ENCODE measurements around the gene KRTAP4-12. TPM values are rescaled to one million over a fixed set of nuclear protein-coding genes. Genes with fewer than 3 reads are reported as not detected.
"Not testable (repeated sequence)": the region's sequence is repeated elsewhere in the genome, so short reads cannot be mapped to it uniquely, and the experiment has no call there.

KRTAP4-12 gene
- total and polyA plus RNA-seq, 7 experiments from 2014 or later, result not detected

DNA sequence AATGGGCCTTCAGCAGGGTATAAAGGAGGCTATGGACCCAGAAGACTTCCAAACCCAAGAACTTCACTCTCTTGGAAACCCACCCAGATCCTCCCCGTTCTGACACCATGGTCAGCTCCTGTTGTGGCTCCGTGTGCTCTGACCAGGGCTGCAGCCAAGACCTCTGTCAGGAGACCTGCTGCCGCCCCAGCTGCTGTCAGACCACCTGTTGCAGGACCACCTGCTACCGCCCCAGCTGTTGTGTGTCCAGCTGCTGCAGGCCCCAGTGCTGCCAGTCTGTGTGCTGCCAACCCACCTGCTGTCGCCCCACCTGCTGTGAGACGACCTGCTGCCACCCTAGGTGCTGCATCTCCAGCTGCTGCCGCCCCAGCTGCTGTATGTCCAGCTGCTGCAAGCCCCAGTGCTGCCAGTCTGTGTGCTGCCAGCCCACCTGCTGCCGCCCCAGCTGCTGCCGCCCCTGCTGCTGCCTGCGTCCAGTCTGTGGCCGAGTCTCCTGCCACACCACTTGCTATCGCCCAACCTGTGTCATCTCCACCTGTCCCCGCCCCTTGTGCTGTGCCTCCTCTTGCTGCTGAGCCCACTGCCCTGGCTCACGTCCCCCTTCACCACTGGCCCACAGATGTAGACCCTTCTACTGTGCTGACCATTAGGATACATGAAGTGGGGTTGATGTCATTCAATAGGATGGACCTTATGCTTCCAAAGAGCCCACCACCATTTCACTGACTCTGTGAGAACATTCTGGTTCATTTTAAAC is 39.7 kb downstream of the KRTAP4-12 start, which contains the start of gene KRTAP4-7:
KRTAP4-7 (plus strand) TSS at position 51 of the 757 bp plus-strand sequence; CDS start at position 108, 57 bp downstream.
- DNase-seq; H3K36me3 Mint-ChIP-seq; intact Hi-C loops (cut with micrococcal nuclease); H3K9me3 ChIP-seq (ENCODE audit: control insufficient read depth in 2 of 3, low read length in 3 of 3); H3K9me3 Mint-ChIP-seq; H3K36me3 ChIP-seq (ENCODE audit: control insufficient read depth in 2 of 3, insufficient read depth in 3 of 3, low read length in 3 of 3); H3K27ac ChIP-seq (ENCODE audit: low read depth, low read length); H3K4me3 Mint-ChIP-seq; H3K27me3 ChIP-seq (ENCODE audit: control insufficient read depth in 2 of 2, insufficient read depth in 2 of 2, low read length in 2 of 2); POLR2A ChIA-PET; ATAC-seq; H3K27ac Mint-ChIP-seq; H3K4me1 Mint-ChIP-seq; H3K4me1 ChIP-seq (ENCODE audit: control insufficient read depth in 2 of 2, insufficient read depth in 2 of 2, low read length in 2 of 2); CTCF ChIA-PET; H3K4me3 ChIP-seq (ENCODE audit: low read length); H3K27me3 Mint-ChIP-seq: not testable (repeated sequence)

DNA sequence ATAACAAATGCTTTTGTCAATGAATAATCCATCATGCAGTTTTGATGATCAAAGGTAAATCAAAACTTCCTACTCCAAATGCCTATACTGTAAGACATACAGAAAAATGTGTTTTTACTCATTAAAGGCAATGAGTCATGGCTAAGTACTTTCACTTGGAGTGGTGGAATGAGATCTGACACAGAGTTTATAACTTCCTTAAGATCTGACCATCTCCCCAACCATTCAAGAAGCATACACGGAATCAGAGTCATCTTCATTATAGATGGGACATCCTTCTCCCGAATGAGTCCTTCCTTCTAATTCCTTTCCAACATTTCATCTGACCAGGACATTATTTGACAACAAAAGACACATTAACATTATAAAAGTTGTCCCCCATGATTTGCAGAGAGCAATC is 40.6 kb downstream of the KRTAP4-12 start:
- H3K27ac Mint-ChIP-seq, ATAC-seq, CTCF ChIA-PET: not testable (repeated sequence)

DNA sequence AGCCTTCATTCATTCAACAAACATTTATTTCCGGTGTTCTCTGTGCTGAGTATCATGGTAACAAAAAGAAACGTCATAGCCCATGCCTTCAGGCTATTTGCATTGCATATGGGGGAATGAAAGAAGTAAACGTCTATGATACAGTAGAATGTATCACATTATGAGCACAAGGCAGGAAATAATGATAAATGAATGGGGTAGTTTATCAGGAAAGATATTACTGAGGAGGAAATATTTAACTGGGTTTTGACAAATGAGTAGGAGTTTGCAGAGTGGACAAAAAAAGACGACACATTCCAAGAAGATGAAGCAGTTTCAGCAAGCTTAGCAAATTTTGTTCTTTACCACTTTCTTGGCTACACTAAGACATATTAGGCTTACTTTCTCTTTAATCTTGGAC is 41.4 kb downstream of the KRTAP4-12 start:
- no peak overlapping the region for H3K27ac Mint-ChIP-seq
- Histone ChIP-seq H3K4me1 (ENCODE audit: control insufficient read depth in 2 of 2, insufficient read depth in 2 of 2, low read length in 2 of 2) (no peaks in the 10 kb centered on the region), H3K4me3 (ENCODE audit: low read length) (no peak overlapping the region), H3K27me3 (ENCODE audit: control insufficient read depth in 2 of 2, insufficient read depth in 2 of 2, low read length in 2 of 2) (no peaks in the 10 kb centered on the region), H3K9me3 (ENCODE audit: control insufficient read depth in 2 of 3, low read length in 3 of 3) (no peaks in the 10 kb centered on the region), H3K27ac (ENCODE audit: low read depth, low read length) (no peak overlapping the region), H3K36me3 (ENCODE audit: control insufficient read depth in 2 of 3, insufficient read depth in 3 of 3, low read length in 3 of 3) (no peaks in the 10 kb centered on the region)
- no peak overlapping the region for H3K4me3 Mint-ChIP-seq
- POLR2A ChIA-PET, result no interaction called here
- ATAC-seq (no peak), DNase-seq (no peak)
- intact Hi-C loops (cut with micrococcal nuclease), result no loop called here
- H3K9me3 Mint-ChIP-seq, result peaks cover 0 to 2% (median 0%) of the 10 kb centered on the region in 11 donors
- H3K4me1 Mint-ChIP-seq, result peaks cover 0 to 2% (median 0%) of the 10 kb centered on the region in 7 donors
- H3K27me3 Mint-ChIP-seq, result peaks cover 0 to 10% (median 2%) of the 10 kb centered on the region in 5 donors
- H3K36me3 Mint-ChIP-seq, result no peaks in the 10 kb centered on the region
- CTCF ChIA-PET, result no interaction called here

More for the DNA sequence above, 40.6 kb downstream of the KRTAP4-12 start:
- H3K4me3 ChIP-seq (ENCODE audit: low read length); DNase-seq; H3K4me3 Mint-ChIP-seq; H3K27me3 Mint-ChIP-seq; intact Hi-C loops (cut with micrococcal nuclease); H3K4me1 Mint-ChIP-seq; H3K4me1 ChIP-seq (ENCODE audit: control insufficient read depth in 2 of 2, insufficient read depth in 2 of 2, low read length in 2 of 2); H3K27ac ChIP-seq (ENCODE audit: low read depth, low read length); H3K36me3 ChIP-seq (ENCODE audit: control insufficient read depth in 2 of 3, insufficient read depth in 3 of 3, low read length in 3 of 3); H3K27me3 ChIP-seq (ENCODE audit: control insufficient read depth in 2 of 2, insufficient read depth in 2 of 2, low read length in 2 of 2); POLR2A ChIA-PET; H3K36me3 Mint-ChIP-seq; H3K9me3 ChIP-seq (ENCODE audit: control insufficient read depth in 2 of 3, low read length in 3 of 3); H3K9me3 Mint-ChIP-seq: not testable (repeated sequence)

DNA sequence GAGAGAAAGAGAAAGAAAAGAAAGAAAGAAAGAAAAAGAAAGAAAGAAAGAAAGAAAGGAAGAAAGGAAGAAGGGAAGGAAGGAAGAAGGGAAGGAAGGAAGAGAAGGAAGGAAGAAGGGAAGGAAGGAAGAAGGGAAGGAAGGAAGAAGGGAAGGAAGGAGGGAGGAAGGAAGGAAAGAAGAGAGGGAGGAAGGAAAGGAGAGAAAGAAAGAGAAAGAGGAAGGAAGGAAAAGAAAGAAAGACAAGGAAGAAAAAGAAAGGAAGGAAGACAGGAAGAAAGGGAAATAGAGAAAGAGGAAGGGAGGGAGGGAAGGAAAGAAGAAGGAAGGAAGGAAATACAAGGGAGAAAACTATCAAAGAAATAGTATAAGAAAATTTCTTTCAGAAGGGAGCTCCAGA is 47.2 kb downstream of the KRTAP4-12 start:
- ATAC-seq (no peak), DNase-seq (no peak)
- peaks cover 0 to 5% of the 10 kb centered on the region in 2 donors for H3K27me3 ChIP-seq (ENCODE audit: control insufficient read depth in 2 of 2, insufficient read depth in 2 of 2, low read length in 2 of 2)
- Mint-ChIP-seq H3K4me1 (peaks cover 0 to 16% (median 0%) of the 10 kb centered on the region in 7 donors), H3K4me3 (no peak overlapping the region), H3K36me3 (peaks cover 0 to 3% (median 0%) of the 10 kb centered on the region in 5 donors), H3K9me3 (peaks cover 0 to 3% (median 0%) of the 10 kb centered on the region in 11 donors), H3K27me3 (peaks cover 19 to 27% (median 22%) of the 10 kb centered on the region in 5 donors), H3K27ac (peak overlapping the region in 1 of 9 donors; percentile 59)
- ChIA-PET CTCF (no interaction called here), POLR2A (no interaction called here)
- no peaks in the 10 kb centered on the region for H3K4me1 ChIP-seq (ENCODE audit: control insufficient read depth in 2 of 2, insufficient read depth in 2 of 2, low read length in 2 of 2)
- H3K36me3 ChIP-seq (ENCODE audit: control insufficient read depth in 2 of 3, insufficient read depth in 3 of 3, low read length in 3 of 3), result no peaks in the 10 kb centered on the region
- H3K9me3 ChIP-seq (ENCODE audit: control insufficient read depth in 2 of 3, low read length in 3 of 3), result no peaks in the 10 kb centered on the region
- no peak overlapping the region for H3K4me3 ChIP-seq (ENCODE audit: low read length)
- H3K27ac ChIP-seq (ENCODE audit: low read depth, low read length), result no peak overlapping the region
- intact Hi-C loops (cut with micrococcal nuclease), result no loop called here

DNA sequence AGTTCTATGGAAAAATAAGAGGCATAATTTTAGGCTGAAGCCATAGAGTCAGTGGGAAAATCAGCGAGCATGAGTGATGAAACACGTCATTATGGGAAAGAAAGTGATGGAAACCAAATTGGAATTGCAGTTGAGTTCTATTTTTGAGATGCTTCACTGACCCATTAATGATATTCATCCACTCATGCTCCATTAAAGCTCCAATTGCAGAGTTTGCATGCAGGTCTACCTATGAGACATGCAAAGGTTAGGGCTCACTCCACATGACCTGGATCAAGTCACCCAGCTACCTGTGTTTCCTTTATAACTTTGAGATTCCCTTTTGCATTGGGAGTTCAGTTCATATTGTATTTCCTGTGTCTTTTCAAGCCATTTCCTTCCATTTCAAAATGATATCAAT is 50.3 kb downstream of the KRTAP4-12 start:
- peaks cover 0 to 3% (median 0%) of the 10 kb centered on the region in 11 donors for H3K9me3 Mint-ChIP-seq
- peaks cover 19 to 27% (median 22%) of the 10 kb centered on the region in 5 donors for H3K27me3 Mint-ChIP-seq
- CTCF ChIA-PET, result interaction anchor here (0.6 kb wide), 1 partner anchor 741 kb away, joined by 3 read pairs; no protein-coding TSS in a partner anchor

More for the DNA sequence above, 50.3 kb downstream of the KRTAP4-12 start:
- Histone ChIP-seq H3K9me3 (ENCODE audit: control insufficient read depth in 2 of 3, low read length in 3 of 3) (no peaks in the 10 kb centered on the region), H3K36me3 (ENCODE audit: control insufficient read depth in 2 of 3, insufficient read depth in 3 of 3, low read length in 3 of 3) (no peaks in the 10 kb centered on the region), H3K27ac (ENCODE audit: low read depth, low read length) (no peak overlapping the region), H3K4me1 (ENCODE audit: control insufficient read depth in 2 of 2, insufficient read depth in 2 of 2, low read length in 2 of 2) (no peaks in the 10 kb centered on the region), H3K4me3 (ENCODE audit: low read length) (no peak overlapping the region), H3K27me3 (ENCODE audit: control insufficient read depth in 2 of 2, insufficient read depth in 2 of 2, low read length in 2 of 2) (peaks cover 0 to 5% of the 10 kb centered on the region in 2 donors)
- peaks cover 0 to 16% (median 0%) of the 10 kb centered on the region in 7 donors for H3K4me1 Mint-ChIP-seq
- DNase-seq (no peak), ATAC-seq (no peak)
- intact Hi-C loops (cut with micrococcal nuclease), result no loop called here
- no peak overlapping the region for H3K4me3 Mint-ChIP-seq
- H3K36me3 Mint-ChIP-seq, result peaks cover 0 to 3% (median 0%) of the 10 kb centered on the region in 5 donors
- H3K27ac Mint-ChIP-seq, result no peak overlapping the region
- POLR2A ChIA-PET, result no interaction called here

Other genes with a start within 250 kb of the KRTAP4-12 start
Only the 30 nearest of the 39 such genes appear.
- gene KRT40, start 139.9 kb downstream of the KRTAP4-12 start, total RNA-seq, result not detected
- gene KRT40, start 139.9 kb downstream of the KRTAP4-12 start, polyA plus RNA-seq, result not detected
- not detected for gene KRTAP3-3, start 130.0 kb downstream of the KRTAP4-12 start, total RNA-seq
- gene KRTAP3-3, start 130.0 kb downstream of the KRTAP4-12 start, polyA plus RNA-seq, result not detected
- not detected for gene KRTAP3-2, start 124.3 kb downstream of the KRTAP4-12 start, total RNA-seq
- gene KRTAP3-2, start 124.3 kb downstream of the KRTAP4-12 start, polyA plus RNA-seq, result not detected
- not detected for gene KRTAP3-1, start 115.1 kb downstream of the KRTAP4-12 start, total RNA-seq
- gene KRTAP3-1, start 115.1 kb downstream of the KRTAP4-12 start, polyA plus RNA-seq, result not detected
- not detected for gene KRTAP1-5, start 97.0 kb downstream of the KRTAP4-12 start, total RNA-seq
- not detected for gene KRTAP1-5, start 97.0 kb downstream of the KRTAP4-12 start, polyA plus RNA-seq
- gene KRTAP1-4, start 94.0 kb downstream of the KRTAP4-12 start, total RNA-seq, result not detected
- gene KRTAP1-4, start 94.0 kb downstream of the KRTAP4-12 start, polyA plus RNA-seq, result not detected
- gene KRTAP1-3, start 89.3 kb downstream of the KRTAP4-12 start, total RNA-seq, result not detected
- not detected for gene KRTAP1-3, start 89.3 kb downstream of the KRTAP4-12 start, polyA plus RNA-seq
- gene KRTAP1-1, start 82.7 kb downstream of the KRTAP4-12 start, total RNA-seq, result not detected
- gene KRTAP1-1, start 82.7 kb downstream of the KRTAP4-12 start, polyA plus RNA-seq, result not detected
- not detected for gene KRTAP2-1, start 76.9 kb downstream of the KRTAP4-12 start, total RNA-seq
- gene KRTAP2-1, start 76.9 kb downstream of the KRTAP4-12 start, polyA plus RNA-seq, result not detected
- gene KRTAP2-2, start 69.0 kb downstream of the KRTAP4-12 start, total RNA-seq, result not detected
- not detected for gene KRTAP2-2, start 69.0 kb downstream of the KRTAP4-12 start, polyA plus RNA-seq
- gene KRTAP2-3, start 64.1 kb downstream of the KRTAP4-12 start, total RNA-seq, result not detected
- gene KRTAP2-3, start 64.1 kb downstream of the KRTAP4-12 start, polyA plus RNA-seq, result not detected
- gene KRTAP2-4, start 58.3 kb downstream of the KRTAP4-12 start, total RNA-seq, result not detected
- not detected for gene KRTAP2-4, start 58.3 kb downstream of the KRTAP4-12 start, polyA plus RNA-seq
- not detected for gene KRTAP4-7, start 40.0 kb downstream of the KRTAP4-12 start, total RNA-seq
- not detected for gene KRTAP4-7, start 40.0 kb downstream of the KRTAP4-12 start, polyA plus RNA-seq
- not detected for gene KRTAP4-8, start 26.0 kb downstream of the KRTAP4-12 start, total RNA-seq
- gene KRTAP4-8, start 26.0 kb downstream of the KRTAP4-12 start, polyA plus RNA-seq, result not detected
- gene KRTAP4-16, start 22.0 kb downstream of the KRTAP4-12 start, total RNA-seq, result not detected
- gene KRTAP4-16, start 22.0 kb downstream of the KRTAP4-12 start, polyA plus RNA-seq, result not detected
- not detected for gene KRTAP4-9, start 18.8 kb downstream of the KRTAP4-12 start, total RNA-seq
- not detected for gene KRTAP4-9, start 18.8 kb downstream of the KRTAP4-12 start, polyA plus RNA-seq
- gene KRTAP4-11, start 5.8 kb downstream of the KRTAP4-12 start, total RNA-seq, result not detected
- not detected for gene KRTAP4-11, start 5.8 kb downstream of the KRTAP4-12 start, polyA plus RNA-seq
- not detected for gene KRTAP4-6, start 16.4 kb upstream of the KRTAP4-12 start, total RNA-seq
- gene KRTAP4-6, start 16.4 kb upstream of the KRTAP4-12 start, polyA plus RNA-seq, result not detected
- not detected for gene KRTAP4-5, start 25.6 kb upstream of the KRTAP4-12 start, total RNA-seq
- not detected for gene KRTAP4-5, start 25.6 kb upstream of the KRTAP4-12 start, polyA plus RNA-seq
- not detected for gene KRTAP4-4, start 36.6 kb upstream of the KRTAP4-12 start, total RNA-seq
- not detected for gene KRTAP4-4, start 36.6 kb upstream of the KRTAP4-12 start, polyA plus RNA-seq
- gene KRTAP4-3, start 44.0 kb upstream of the KRTAP4-12 start, total RNA-seq, result not detected
- gene KRTAP4-3, start 44.0 kb upstream of the KRTAP4-12 start, polyA plus RNA-seq, result not detected
- not detected for gene KRTAP4-2, start 54.0 kb upstream of the KRTAP4-12 start, total RNA-seq
- not detected for gene KRTAP4-2, start 54.0 kb upstream of the KRTAP4-12 start, polyA plus RNA-seq
- gene KRTAP4-1, start 60.7 kb upstream of the KRTAP4-12 start, total RNA-seq, result not detected
- not detected for gene KRTAP4-1, start 60.7 kb upstream of the KRTAP4-12 start, polyA plus RNA-seq
- gene KRTAP9-1, start 65.7 kb upstream of the KRTAP4-12 start, total RNA-seq, result not detected
- gene KRTAP9-1, start 65.7 kb upstream of the KRTAP4-12 start, polyA plus RNA-seq, result not detected
- not detected for gene KRTAP9-2, start 102.5 kb upstream of the KRTAP4-12 start, total RNA-seq
- gene KRTAP9-2, start 102.5 kb upstream of the KRTAP4-12 start, polyA plus RNA-seq, result not detected
- not detected for gene KRTAP9-3, start 108.3 kb upstream of the KRTAP4-12 start, total RNA-seq
- not detected for gene KRTAP9-3, start 108.3 kb upstream of the KRTAP4-12 start, polyA plus RNA-seq
- gene KRTAP9-8, start 113.8 kb upstream of the KRTAP4-12 start, total RNA-seq, result not detected
- not detected for gene KRTAP9-8, start 113.8 kb upstream of the KRTAP4-12 start, polyA plus RNA-seq
- gene KRTAP9-4, start 125.5 kb upstream of the KRTAP4-12 start, total RNA-seq, result not detected
- gene KRTAP9-4, start 125.5 kb upstream of the KRTAP4-12 start, polyA plus RNA-seq, result not detected
- not detected for gene KRTAP9-9, start 131.2 kb upstream of the KRTAP4-12 start, total RNA-seq
- not detected for gene KRTAP9-9, start 131.2 kb upstream of the KRTAP4-12 start, polyA plus RNA-seq
- not detected for gene KRTAP9-6, start 141.2 kb upstream of the KRTAP4-12 start, total RNA-seq
- gene KRTAP9-6, start 141.2 kb upstream of the KRTAP4-12 start, polyA plus RNA-seq, result not detected